HG03439 (cell line): Measurements from ENCODE around the gene TOMM20.

ENCODE experiments used
- ATAC-seq: cut with Tn5 transposase; IDR thresholded peaks from one replicate; pipeline ENCODE4 v1.9.1; 2021; ENCODE audit warnings: mild to moderate bottlenecking, moderate library complexity; ENCODE audit not compliant: unreplicated experiment

TOMM20 gene

GRCh38 chr1:235068158-235069121 lies 60.2 kb downstream of the TOMM20 start:
- no peak for ATAC-seq

GRCh38 chr1:235067396-235068157 lies 61.1 kb downstream of the TOMM20 start:
- no peak for ATAC-seq

- no peak for ATAC-seq
Measured at GRCh38 chr1:235063068-235063765, 65.4 kb downstream of the TOMM20 start.

- ATAC-seq, result no peak
Measured at GRCh38 chr1:235060607-235061470, 67.8 kb downstream of the TOMM20 start.
